ENCODE data around the gene TRAPPC4.
A peak's percentile ranks its signal among the peaks of the same experiment; 100 is the strongest.
"Not testable (repeated sequence)": the region's sequence is repeated elsewhere in the genome, so short reads cannot be mapped to it uniquely, and the experiment has no call there.

TRAPPC4 gene

DNA sequence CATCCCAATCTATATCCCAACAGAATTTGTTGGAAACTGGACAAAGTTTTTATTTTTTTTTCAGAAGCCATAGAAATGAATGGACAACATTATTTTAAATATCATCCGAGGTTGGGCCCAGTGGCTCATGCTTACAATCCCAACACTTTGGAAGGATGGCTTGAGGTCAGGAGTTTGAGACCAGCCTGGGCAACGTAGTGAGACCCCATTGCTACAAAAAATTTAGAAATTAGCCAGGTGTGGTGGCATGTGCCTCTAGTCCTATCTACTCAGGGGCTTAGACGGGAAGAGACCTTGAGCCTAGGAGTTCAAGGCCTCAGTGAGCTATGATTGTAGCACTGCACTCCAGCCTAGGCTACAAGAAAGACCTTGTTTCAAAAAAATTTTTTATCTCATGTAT is 16.2 kb downstream of the TRAPPC4 start:
- no peak for DNase-seq

DNA sequence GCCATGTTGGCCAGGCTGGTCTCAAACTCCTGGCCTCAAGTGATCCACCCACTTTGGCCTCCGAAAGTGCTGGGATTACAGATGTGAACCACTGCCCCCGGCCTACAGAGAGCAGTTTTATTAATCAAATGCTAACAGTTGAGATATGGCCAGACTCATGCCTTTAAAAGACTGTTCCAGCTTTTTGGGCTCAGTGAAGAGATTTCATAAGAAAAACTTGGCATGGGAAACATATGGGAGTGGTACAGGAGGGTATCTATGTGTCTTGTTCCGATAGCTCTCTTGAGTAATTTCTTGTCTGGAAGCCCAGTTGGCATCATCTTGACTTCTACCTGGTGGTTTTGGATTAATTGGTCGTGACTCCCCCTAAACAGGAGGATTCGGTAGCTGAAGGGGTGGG is 20.3 kb downstream of the TRAPPC4 start:
- DNase-seq, result no peak

DNA sequence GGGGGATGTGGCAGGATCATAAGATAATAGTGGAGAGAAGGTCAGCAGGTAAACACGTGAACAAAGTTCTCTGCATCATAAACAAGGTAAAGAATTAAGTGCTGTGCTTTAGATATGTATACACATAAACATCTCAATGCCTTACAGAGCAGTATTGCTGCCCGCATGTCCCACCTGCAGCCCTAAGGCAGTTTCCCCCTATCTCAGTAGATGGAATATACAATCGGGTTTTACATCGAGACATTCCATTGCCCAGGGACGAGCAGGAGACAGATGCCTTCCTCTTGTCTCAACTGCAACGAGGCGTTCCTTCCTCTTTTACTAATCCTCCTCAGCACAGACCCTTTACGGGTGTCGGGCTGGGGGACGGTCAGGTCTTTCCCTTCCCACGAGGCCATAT is 20.9 kb downstream of the TRAPPC4 start:
- not testable (repeated sequence) for DNase-seq

DNA sequence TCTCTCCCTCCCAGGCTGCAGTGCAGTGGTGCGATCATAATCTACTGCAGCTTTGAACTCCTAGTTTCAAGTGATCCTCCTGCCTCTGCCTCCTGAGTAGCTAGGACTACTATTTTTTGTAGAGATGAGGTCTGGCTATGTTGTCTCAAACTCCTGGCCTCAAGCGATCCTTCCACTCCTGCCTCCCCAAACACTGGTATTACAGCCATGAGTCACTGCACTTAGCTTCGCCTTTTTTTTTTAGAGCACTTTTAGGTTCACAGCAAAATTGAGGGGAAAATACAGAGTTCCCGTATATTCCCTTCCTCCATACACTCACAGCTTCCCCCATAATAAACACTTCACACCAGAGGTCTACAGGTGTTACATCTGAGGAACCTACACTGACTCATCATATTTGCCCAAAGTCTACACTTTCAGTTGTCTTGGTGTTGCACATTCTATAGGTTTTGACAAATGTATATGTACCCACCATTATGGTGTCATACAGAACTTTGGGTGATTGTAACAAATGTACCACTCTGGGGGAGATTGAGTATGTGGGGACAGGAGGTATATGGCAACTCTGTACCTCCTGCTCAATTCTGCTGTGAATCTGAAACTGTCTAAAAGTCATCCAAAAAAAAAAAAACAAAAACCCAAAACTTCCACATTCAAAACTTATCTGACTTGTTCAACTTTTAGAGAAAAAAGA is 23.4 kb downstream of the TRAPPC4 start:
- DNase-seq, result no peak

DNA sequence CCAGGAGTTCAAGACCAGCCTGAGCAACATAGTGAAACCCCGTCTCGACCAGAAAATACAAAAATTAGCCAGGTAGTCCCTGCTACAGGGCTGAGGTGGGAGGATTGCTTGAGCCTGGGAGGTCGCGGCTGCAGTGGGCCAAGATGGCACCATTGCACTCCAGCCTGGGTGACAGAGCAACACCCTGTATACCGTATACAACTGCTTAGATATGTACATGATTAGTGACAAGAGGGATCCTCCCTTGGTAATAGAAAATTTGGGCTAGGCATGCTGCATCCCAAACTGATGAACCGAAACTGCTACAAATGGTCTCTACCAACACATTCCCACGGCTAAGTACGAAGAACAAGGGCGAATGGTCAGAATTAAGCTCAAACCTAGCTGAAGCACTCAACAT is 24.4 kb downstream of the TRAPPC4 start:
- no peak for DNase-seq

DNA sequence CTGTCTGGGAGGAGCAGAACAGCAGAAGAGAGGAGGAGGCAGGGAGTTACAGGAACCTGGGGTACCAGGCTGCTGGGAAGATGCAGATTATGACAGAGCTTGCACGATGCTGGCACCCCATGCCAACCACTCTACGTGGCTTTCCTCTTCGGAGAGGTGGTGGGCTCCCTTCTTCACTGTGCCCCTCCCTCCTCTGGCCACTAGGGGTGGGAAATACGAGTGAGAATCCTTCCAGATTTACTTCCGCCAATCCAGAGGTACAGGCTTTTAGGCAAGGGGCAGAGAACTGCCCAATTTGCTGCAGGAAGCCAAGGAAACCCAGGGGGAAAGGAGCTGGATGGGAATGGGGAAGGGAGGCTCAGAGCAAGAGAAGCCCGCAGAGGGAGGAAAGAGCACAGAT is 26.1 kb downstream of the TRAPPC4 start:
- no peak for DNase-seq

DNA sequence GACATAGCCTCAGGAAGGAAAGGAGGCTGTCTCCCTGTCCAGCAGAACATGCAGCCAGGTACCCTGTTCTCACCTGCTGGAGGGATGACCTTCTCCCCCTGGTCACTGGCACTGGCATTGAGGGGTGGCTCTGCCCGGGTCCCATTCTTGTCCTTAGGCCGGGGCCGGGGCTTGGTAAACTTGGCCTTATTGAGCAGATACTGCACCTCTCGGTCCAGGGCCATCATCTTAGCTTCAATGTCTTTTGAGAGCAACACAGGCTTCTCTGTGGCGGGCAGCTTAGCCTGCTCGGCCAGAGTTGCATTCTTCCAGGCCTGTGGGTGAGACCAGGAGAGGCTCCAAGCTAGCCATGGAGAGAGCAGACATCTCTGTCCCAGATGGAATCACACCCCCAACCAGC is 27.9 kb downstream of the TRAPPC4 start:
- DNase-seq, result no peak

DNA sequence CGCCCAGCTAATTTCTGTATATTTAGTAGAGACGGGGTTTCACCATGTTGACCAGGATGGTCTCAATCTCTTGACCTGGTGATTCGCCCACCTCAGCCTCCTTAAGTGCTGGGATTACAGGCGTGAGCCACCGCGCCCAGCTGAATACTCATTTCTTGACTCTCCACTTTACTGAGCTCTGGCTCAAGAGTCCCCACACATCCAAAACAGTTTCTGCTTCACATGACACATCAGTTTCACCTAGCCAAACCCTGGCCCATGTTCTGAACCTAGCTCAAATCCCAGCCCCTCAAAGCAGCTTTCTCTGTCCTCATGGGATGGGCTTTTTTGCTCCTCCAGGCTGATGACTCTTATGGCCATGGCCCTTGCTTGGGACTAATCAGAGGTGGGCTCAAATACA is 28.6 kb downstream of the TRAPPC4 start:
- DNase-seq, result no peak

DNA sequence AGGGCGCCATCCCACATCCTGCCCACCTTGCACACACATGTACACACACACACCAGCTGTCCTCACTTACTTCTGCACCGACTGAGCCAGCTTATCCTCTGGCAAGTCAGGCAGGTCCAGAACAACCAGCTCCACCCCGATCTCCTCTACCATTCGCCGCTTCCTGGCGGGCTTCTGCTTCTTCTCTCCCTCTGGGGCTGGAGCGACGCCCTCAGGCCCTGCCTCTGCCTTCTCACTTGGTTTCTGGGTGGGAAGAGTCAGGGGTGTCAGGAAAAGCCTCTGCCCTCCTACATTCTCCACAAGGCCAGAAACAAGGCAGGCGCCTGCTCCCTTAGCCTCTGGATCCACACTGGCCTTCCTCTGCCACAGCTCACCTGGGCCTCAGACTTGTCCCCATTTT is 30.1 kb downstream of the TRAPPC4 start:
- DNase-seq, result no peak

DNA sequence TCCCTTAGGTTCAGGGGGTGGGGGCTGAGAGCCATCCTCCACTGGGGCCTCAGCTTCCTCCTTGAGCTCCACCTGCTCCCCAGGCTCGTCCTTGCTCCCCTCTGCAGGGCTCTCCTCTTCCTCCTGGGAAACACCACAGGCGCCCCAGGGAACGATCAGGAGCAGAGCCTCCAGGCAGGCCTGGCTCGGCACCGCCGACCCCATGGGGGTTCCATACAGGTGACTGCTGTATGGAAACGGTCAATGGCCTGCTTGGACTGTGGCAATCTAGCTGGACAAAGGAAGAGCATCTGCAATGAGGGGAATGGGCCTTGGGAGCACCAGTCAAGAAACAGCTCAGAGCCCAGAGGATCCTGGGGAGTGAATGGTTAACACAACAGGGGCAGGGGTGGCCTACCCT is 30.5 kb downstream of the TRAPPC4 start:
- no peak for DNase-seq

DNA sequence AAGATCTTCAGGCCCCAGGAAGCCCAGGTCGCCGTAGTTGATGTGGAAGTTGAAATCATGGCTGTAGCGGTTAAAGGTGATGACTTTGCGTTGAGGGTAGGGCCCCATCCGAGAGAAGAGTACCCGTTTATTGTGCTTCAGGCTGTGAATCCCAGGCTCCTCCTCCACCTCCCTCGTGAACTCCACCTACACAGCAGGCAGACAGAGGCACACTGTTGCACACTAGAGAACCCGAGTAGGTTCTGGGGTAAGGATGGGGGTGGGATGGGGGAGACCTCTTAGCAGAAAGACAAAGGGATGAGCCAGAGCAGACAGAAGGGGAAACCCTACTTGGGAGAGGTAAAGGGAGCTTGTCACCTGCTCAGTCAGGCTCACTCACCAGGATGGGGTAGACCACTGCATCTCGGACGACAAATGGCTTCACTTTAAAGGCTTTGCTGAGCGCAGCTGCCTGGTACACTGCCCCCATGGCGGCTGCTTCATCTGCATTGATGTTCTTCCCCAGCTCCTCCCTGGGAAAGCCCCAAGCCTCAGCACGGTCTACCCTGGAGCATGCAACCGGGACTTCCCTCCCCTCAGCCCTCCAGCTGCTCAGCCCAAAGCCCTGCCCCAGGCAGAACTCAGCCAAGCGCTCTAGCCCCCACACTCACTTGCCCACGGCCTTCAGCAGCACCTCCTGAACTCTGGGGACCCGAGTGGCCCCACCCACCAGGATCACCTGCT is 33.0 kb downstream of the TRAPPC4 start:
- DNase-seq, result no peak

DNA sequence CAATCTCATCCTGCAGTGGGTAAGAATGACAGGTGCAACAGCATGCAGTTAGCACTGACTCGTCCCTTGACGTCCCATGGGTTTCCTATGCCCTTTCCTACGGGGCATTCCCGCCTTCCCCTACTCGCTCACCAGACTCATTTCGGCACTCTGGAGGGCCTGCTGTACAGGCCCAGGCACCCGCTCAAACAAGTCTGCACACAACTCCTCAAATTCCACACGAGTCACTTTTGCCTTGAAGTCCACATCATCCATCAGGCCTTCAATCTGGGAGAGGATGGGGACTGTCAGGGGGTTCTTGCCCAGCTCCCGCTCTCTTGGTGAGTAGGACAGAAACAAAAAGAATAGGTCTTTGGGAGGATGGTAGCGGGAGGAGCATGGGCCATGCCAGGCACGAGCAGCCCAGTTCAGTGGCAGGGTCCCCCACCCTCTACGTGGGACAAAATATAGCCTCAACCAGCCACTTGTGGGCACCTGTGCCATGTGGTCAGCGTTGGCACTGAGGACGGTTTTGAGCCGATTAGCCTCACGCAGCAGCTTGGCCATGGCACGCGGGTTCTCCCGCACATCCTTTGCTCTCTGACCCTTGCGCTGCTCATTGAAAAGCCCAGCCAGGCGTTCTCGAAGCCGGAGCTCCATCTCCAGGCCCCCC is 33.7 kb downstream of the TRAPPC4 start:
- DNase-seq, result no peak

DNA sequence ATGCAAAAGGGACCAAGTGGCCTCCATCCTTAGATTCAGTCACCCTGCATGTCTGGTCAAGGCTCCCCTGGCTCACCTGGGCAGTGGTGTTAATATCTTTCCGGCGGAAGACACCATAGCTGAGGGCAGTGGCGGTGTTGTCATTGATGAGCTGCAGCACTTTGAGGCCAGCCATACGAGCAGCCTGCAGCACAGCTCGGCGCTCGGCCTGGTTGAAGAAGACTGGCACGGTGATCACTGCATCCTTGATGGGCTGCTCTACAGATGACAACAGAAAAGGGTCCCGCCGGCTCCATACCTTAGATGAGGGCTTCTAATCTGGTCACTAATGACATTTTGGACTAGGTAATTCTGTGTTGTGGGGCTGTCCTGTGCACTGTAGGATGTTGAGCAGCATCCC is 35.9 kb downstream of the TRAPPC4 start:
- DNase-seq, result no peak

DNA sequence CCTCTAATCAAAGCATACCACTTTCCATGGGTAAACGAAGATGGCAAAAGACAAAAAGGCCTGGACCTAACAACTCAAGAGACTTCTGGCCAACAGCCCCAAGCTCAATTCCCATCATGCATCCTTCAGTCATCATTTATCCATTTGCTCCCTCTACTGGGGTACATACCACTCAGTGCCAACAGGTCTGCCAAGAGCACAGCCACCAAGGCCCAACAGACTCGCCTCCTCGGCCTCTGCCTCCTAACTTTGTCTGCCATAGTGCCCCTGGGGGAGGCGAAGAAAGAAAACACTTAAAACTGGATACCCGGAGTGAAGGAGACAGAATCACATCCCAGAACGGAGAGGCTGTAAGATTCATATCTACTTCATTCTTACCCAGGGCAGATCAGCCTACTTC is 37.3 kb downstream of the TRAPPC4 start:
- DNase-seq, result no peak

DNA sequence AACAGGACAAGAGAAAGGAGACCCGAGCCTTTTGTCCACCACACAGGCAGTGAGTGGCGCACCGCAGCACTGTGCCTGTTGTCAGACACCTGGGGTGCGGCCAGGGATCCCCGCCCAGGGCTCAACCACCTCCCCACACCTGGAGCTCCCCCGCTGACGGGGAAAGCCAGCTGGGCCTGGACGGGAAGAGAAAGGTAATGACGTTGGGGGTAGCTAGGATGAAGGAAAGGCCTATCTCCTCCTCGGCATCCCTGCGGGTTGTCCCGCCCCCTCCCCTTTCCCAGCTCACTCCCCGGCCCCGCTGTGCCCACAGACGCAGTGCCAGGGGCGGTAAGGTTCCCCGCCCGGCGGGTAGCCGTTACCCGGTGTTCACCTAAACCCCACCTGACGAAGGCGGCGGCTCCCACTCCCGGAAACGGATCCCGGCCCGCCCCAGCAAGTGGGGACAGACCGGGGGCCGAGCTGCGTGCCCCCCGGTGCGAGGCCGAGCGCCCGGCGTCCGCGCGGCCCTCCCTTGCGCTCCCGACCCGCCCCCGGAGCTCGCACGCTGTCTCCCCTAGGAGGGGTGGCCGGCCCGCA is 37.9 kb downstream of the TRAPPC4 start:
- DNase-seq, result peak; percentile 24

DNA sequence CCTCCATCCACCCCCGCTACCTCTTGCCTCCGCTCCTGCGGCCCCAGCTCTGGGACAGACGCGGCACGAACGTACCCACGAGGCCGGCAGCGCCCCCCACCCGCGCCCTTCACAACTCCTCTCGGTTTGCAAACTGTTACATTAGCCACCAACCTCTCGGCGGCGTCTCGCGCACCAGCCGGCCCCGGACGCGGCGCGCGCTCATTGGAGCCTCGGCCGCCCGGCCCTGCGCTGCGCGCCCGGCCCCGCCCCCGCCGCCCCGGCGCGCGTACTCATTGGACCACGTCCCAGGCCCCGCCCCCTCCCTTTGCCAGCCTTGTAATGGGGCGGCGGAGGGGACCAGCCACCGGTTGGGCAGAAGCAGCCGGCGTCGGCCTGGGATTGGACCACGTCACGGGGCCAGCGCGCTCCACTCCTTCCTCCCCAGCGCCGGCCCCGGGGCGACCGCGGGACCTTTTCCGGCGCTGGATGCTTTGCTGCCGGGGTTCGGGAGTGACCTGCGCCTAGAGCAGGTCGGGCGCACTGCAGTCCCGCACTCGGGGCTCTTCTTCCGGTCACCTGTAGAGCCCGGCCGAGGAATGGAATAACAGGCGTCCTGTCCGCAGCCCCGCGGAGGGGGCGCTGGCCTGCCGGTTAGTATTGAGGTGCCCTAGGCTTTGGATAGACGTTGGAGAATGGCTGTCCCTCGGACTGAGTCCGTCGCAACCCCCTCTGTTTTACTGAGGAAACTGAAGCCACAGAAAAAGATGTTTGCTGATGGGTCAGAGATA is 38.6 kb downstream of the TRAPPC4 start, which contains the start of gene HYOU1:
Gene HYOU1 (minus strand): TSS at position 206 of the 770 bp plus-strand sequence. CDS start 1,045 bp downstream, outside the sequence.
- DNase-seq, result peak; percentile 96

DNA sequence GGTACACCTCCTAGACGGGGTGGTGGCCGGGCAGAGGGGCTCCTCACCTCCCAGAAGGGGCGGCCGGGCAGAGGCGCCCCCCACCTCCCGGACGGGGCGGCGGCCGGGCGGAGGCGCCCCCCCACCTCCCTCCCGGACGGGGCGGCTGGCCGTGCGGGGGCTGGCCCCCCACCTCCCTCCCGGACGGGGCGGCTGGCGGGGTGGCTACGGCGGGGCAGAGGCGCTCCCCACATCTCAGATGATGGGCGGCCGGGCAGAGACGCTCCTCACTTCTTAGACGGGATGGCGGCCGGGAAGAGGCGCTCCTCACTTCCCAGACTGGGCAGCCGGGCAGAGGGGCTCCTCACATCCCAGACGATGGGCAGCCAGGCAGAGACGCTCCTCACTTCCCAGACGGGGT is 40.6 kb downstream of the TRAPPC4 start:
- not testable (repeated sequence) for DNase-seq

DNA sequence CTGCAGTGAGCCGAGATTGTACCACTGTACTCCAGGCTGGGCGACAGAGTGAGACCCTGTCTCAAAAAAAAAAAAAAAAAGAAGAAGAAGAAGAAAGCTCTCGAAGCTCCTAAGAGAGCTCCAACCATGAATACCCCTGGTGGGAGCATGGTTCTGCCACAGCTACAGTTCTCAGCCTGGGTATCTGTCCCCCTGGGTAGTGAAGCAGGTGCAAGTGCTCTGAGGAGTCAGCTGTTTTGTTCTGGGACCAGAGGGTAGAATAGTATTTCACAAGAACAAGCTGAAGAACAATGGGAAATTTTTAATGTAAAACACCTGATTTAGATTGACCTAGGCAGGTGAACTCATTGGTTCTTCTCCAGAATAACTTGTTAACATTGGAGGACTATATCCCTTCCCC is 42.7 kb downstream of the TRAPPC4 start:
- no peak for DNase-seq

DNA sequence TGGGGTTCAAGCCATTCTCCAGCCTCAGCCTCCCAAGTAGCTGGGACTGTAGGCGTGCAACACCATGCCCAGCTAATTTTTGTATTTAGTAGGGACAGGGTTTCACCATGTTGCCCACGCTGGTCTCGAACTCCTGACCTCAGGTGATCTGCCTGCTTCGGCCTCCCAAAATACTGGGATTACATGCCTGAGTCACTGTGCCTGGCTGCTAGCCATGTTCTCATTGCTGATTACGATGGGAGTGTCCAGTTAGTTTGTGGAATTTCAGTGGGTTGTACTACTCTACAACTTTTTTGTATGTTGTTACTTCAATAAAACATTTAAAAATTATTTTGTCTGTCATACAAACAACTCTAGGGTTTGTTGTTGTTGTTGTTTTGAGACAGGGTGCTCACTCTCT is 44.2 kb downstream of the TRAPPC4 start:
- no peak for DNase-seq

DNA sequence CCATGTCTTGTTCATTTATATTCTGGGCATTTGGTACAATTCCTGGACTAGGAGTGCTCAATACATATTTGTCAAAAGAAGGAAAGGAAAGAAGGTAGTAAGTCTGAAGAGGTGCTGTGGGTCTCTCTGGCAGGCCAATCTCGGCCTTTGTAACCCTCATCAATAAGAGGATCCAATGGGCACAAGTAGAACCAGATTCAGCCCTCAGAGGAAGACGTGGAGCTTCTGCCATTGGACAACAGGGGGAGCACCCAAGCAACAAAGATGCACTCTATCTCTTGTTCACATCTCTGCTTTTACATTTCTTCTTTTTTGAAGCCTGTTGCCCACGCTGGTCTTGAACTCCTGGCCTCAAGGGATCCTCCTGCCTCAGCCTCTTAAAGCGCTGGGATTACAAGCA is 46.8 kb downstream of the TRAPPC4 start:
- no peak for DNase-seq

DNA sequence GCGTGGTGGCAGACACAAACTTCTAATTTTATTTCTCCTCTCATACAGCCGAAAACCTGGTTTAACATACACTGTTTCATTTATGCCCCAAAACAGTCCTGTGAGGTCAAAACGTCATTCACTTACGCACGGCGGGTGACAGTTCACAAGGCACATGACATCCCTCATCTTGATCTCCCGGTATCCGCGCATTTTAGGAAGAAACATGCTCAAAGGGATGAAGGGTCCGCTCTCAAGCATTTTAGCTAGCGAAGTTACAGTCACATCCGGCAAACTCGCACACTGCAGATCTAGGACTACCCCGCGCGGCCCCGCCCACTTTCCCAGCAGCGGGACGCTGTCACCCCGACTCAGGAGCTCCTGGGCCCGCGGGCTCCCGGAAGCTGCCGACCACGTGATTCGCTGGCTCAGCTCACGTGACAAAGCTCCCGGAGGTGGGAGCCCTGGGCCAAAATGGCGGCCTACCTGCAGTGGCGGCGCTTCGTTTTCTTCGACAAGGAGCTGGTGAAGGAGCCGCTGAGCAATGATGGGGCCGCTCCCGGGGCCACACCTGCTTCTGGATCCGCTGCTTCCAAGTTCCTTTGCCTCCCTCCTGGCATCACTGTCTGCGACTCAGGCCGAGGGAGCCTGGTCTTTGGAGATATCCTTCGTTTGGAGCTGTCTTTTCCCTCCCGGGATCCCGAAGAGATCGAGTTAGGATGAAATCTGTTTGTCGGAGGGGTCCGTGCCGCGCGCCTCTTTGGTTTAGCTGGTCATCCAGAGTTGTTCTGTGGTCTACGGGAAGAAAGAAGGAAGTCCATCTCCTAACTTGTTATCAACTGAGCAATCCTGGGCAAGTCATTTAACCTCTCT is 49.0 kb downstream of the TRAPPC4 start, which contains the start of gene VPS11:
Gene VPS11 (plus strand): TSS at position 448 of the 852 bp plus-strand sequence. CDS start 6 bp downstream, at position 454.
- DNase-seq, result peak; percentile 94

Measured in DMS79 (cell line).